Endothelial cell (in vitro differentiated cells): ENCODE results near the gene NPHP4. TPM values are rescaled to one million over a fixed set of nuclear protein-coding genes. Genes with fewer than 3 reads are reported as not detected.

Experiments
- DNase-seq: peaks from one replicate; pipeline ENCODE4 v3.0.0; 2021; ENCODE audit warnings: low spot score
- H3K27ac Mint-ChIP-seq: one replicate; pipeline ENCODE4 v1.8.0; 2021; ENCODE audit warnings: mixed read lengths, inconsistent platforms; ENCODE audit not compliant: unreplicated experiment
- H3K27me3 Mint-ChIP-seq: one replicate; pipeline ENCODE4 v1.8.0; 2021; ENCODE audit warnings: mild to moderate bottlenecking, moderate library complexity, mixed read lengths, inconsistent platforms; ENCODE audit not compliant: unreplicated experiment
- H3K36me3 Mint-ChIP-seq: one replicate; pipeline ENCODE4 v1.8.0; 2021; ENCODE audit warnings: mild to moderate bottlenecking, low read depth, mixed read lengths, inconsistent platforms; ENCODE audit not compliant: unreplicated experiment
- H3K4me1 Mint-ChIP-seq: one replicate; pipeline ENCODE4 v1.8.0; 2021; ENCODE audit warnings: mild to moderate bottlenecking, mixed read lengths, inconsistent platforms; ENCODE audit not compliant: unreplicated experiment
- H3K4me3 Mint-ChIP-seq: one replicate; pipeline ENCODE4 v1.8.0; 2021; ENCODE audit warnings: mild to moderate bottlenecking, mixed read lengths, inconsistent platforms; ENCODE audit not compliant: unreplicated experiment
- H3K9me3 Mint-ChIP-seq: one replicate; pipeline ENCODE4 v1.8.0; 2021; ENCODE audit warnings: mixed read lengths, inconsistent platforms; ENCODE audit not compliant: unreplicated experiment
- CTCF ChIP-seq: fragments of 200-600 bp; sonication (generic); IDR thresholded peaks from one replicate; pipeline ENCODE4 v1.5.0; 2021; ENCODE audit warnings: antibody characterized with exemption; ENCODE audit not compliant: unreplicated experiment
- total RNA-seq: library from RNA; stranded (reverse); fragmentation: NEBNext Ultra II Directional; extraction: Animal tissue kit (Norgen Biotek cat#: 25700); gene quantifications from one replicate; pipeline ENCODE4 v1.2.1, GENCODE V29; 2021; ENCODE audit not compliant: unreplicated experiment

NPHP4 gene
- total RNA-seq, 1 donor from 2014 or later: 15.3 TPM

- Mint-ChIP-seq H3K4me1 (no peaks in the 10 kb centered on the region), H3K27ac (no peak overlapping the region), H3K27me3 (no peaks in the 10 kb centered on the region), H3K36me3 (no peaks in the 10 kb centered on the region), H3K9me3 (no peaks in the 10 kb centered on the region), H3K4me3 (no peak overlapping the region)
- no peak for TF ChIP-seq CTCF
- no peak for DNase-seq
Measured at GRCh38 chr1:5947071-5947821, 45.0 kb downstream of the NPHP4 start.

GRCh38 chr1:5945445-5945844, 46.8 kb downstream of the NPHP4 start:
- Mint-ChIP-seq H3K36me3 (no peaks in the 10 kb centered on the region), H3K27me3 (no peaks in the 10 kb centered on the region), H3K9me3 (no peaks in the 10 kb centered on the region), H3K4me3 (no peak overlapping the region), H3K4me1 (no peaks in the 10 kb centered on the region), H3K27ac (no peak overlapping the region)
- DNase-seq: no peak
- TF ChIP-seq CTCF: no peak

- Mint-ChIP-seq H3K36me3 (peaks cover under 1% of the 10 kb centered on the region), H3K9me3 (no peaks in the 10 kb centered on the region), H3K27me3 (no peaks in the 10 kb centered on the region), H3K4me3 (no peak overlapping the region), H3K4me1 (no peaks in the 10 kb centered on the region), H3K27ac (no peak overlapping the region)
- TF ChIP-seq CTCF: no peak
- DNase-seq: no peak
Measured at GRCh38 chr1:5944843-5945167, 47.4 kb downstream of the NPHP4 start.

- Mint-ChIP-seq H3K4me1 (no peaks in the 10 kb centered on the region), H3K4me3 (no peak overlapping the region), H3K36me3 (peaks cover 3% of the 10 kb centered on the region), H3K27me3 (no peaks in the 10 kb centered on the region), H3K9me3 (no peaks in the 10 kb centered on the region), H3K27ac (no peak overlapping the region)
- TF ChIP-seq CTCF: no peak
- DNase-seq: no peak
Measured at GRCh38 chr1:5944154-5944842, 47.9 kb downstream of the NPHP4 start.
